Mesodermal cell (in vitro differentiated cells): ENCODE data around the gene CASQ2.

ENCODE experiments used
- H3K27ac ChIP-seq: 2 replicates; pipeline ENCODE4 v1.7.0; 2013; ENCODE audit warnings: mild to moderate bottlenecking, low read depth, low read length, moderate library complexity; ENCODE audit not compliant: severe bottlenecking
- H3K36me3 ChIP-seq: 2 replicates; pipeline ENCODE4 v1.7.1; 2013; ENCODE audit warnings: mild to moderate bottlenecking, low read length, moderate library complexity; ENCODE audit not compliant: control insufficient read depth, insufficient read depth
- H3K4me1 ChIP-seq: one replicate; pipeline ENCODE4 v1.7.1; 2013; ENCODE audit warnings: mild to moderate bottlenecking, low read length; ENCODE audit not compliant: insufficient read depth, control insufficient read depth, poor library complexity, severe bottlenecking
- H3K4me3 ChIP-seq: 2 replicates; pipeline ENCODE4 v1.7.0; 2013; ENCODE audit warnings: low read length, control low read depth, mild to moderate bottlenecking; ENCODE audit not compliant: insufficient read depth, poor library complexity, severe bottlenecking; ENCODE audit errors: extremely low read depth
- H3K9me3 ChIP-seq: 2 replicates; pipeline ENCODE4 v1.7.1; 2013; ENCODE audit warnings: mild to moderate bottlenecking, low read length, moderate library complexity; ENCODE audit not compliant: control insufficient read depth
- WGBS, 2 experiments: methylation state at CpG; one replicate each; pipeline ENCODE4 v1.1.5; 2013; ENCODE audit warnings: missing lambda C conversion rate in 2 of 2; ENCODE audit not compliant: insufficient coverage in 2 of 2; 5-methylcytosine and 5-hydroxymethylcytosine counted together

Gene CASQ2

DNA sequence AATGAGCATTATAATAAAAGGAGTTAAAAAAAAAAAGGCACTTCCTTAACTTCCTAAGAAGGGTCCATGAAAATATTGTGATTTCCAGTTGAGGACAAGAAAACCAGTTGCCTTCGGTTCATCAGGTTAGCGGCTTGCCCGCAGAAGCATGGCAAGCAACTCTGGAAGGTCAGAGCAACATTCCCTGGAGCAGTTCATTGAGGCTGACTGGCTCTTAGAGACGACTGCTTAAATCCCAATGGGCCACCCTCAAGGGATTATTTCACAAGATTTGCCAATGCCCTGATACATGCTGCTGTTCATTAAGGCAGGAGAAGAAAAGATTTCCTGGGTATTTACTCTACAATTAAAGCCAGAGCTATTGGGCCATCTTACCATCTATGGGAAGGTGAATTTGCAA, 29.0 kb upstream of the CASQ2 start:
- Histone ChIP-seq H3K36me3 (no peaks in the 10 kb centered on the region), H3K4me1 (no peaks in the 10 kb centered on the region), H3K27ac (no peak overlapping the region), H3K9me3 (no peaks in the 10 kb centered on the region), H3K4me3 (no peak overlapping the region)
- 87 to 88% methylated on average over 4 of the region's 4 CpGs for WGBS, 2 experiments

DNA sequence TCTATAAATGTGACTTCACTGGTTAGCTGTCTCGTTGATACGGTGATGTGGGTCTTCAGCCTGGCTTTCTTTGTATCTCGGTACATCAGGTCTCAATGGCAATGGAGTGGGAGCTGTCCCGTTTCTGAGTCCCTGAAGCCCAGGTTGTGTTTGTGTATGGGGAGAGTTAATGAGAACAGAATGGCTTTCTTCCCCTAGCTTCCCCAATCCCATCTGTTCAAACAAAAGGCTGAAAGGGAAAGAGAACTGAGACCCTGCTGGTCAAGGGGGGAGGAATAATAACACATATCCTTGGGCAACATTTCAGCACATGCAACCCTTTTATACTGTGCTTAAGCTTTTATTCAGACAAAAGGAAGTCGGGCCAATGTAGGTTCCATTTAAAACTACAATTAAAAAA, 28.4 kb upstream of the CASQ2 start:
- Histone ChIP-seq H3K36me3 (no peaks in the 10 kb centered on the region), H3K27ac (no peak overlapping the region), H3K4me1 (no peaks in the 10 kb centered on the region), H3K9me3 (no peaks in the 10 kb centered on the region), H3K4me3 (no peak overlapping the region)
- 56 to 100% methylated on average over 1 to 3 of the region's 5 CpGs for WGBS, 2 experiments

- 60 to 100% methylated on average over 1 to 3 of the region's 6 CpGs for WGBS, 2 experiments
- peaks cover under 1% of the 10 kb centered on the region for H3K4me1 ChIP-seq
- no peaks in the 10 kb centered on the region for H3K9me3 ChIP-seq
- H3K4me3 ChIP-seq, result no peak overlapping the region
- no peak overlapping the region for H3K27ac ChIP-seq
- no peaks in the 10 kb centered on the region for H3K36me3 ChIP-seq
Measured at GRCh38 chr1:115796036-115796435, 27.5 kb upstream of the CASQ2 start.

DNA sequence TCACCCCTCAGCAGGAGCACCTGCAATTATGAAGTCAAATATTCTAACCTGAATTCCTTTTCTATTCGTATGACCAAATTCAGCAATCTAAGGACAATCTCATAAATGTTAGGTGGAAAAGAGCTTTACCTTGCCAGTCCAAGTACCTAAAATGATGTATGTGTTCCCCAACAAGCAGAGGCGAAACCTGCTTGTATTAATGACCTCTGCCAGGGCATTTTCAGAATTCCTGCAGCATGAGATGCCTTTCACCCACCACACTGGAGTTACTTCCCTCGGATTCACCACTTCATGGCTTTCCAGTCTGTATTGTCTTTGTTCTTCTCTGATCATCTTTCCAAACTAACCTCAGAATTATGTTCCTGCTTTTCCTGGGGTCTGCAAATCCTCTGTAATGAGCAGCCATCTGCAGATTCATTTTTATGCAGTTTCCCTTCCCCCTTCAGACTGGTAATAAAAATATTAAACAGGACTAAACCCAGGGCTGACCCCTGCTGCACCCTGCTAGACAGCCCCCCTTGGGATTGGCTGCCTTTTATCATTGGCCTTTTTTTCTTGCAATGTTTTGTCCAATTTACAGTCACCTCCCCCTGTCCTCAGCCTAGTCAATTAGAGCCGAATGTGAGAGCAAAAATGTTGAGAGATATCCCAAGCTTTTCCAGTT, 26.6 kb upstream of the CASQ2 start:
- H3K4me1 ChIP-seq, result peaks cover 8% of the 10 kb centered on the region
- H3K4me3 ChIP-seq, result no peak overlapping the region
- no peaks in the 10 kb centered on the region for H3K9me3 ChIP-seq
- WGBS, 2 experiments, result 71 to 72% methylated on average over 2 to 3 of the region's 4 CpGs
- H3K36me3 ChIP-seq, result no peaks in the 10 kb centered on the region
- no peak overlapping the region for H3K27ac ChIP-seq

DNA sequence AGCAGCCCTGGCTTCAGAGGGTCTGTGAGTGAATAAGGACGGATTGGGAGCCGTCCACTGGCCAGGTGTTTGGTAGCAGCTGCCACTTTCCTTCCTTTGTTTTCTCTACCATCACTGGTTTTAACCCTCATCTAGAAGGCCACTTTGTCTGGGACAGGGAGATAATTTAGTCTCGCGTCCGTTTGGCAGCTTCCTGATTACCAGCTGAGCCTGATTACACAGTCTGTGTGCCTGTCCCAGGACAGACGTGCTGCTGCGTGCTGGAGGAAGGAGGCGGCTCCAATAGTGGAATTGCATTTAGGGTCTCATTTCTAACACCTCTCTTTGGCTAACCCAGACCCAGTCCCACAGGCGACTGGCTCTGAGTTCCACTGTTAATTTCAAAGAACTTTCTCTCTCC, 24.6 kb upstream of the CASQ2 start:
- WGBS, 2 experiments, result 79 to 100% methylated on average over 6 of the region's 9 CpGs
- H3K4me1 ChIP-seq, result peaks cover 8% of the 10 kb centered on the region
- H3K36me3 ChIP-seq, result no peaks in the 10 kb centered on the region
- H3K9me3 ChIP-seq, result no peaks in the 10 kb centered on the region
- H3K27ac ChIP-seq, result no peak overlapping the region
- no peak overlapping the region for H3K4me3 ChIP-seq

- 84% methylated on average over 2 of the region's 3 CpGs; no CpG with 5 or more reads in 1 of the 2 experiments for WGBS, 2 experiments
- no peaks in the 10 kb centered on the region for H3K36me3 ChIP-seq
- H3K4me1 ChIP-seq, result peaks cover 8% of the 10 kb centered on the region
- no peaks in the 10 kb centered on the region for H3K9me3 ChIP-seq
- H3K4me3 ChIP-seq, result no peak overlapping the region
- H3K27ac ChIP-seq, result no peak overlapping the region
Measured at GRCh38 chr1:115791816-115792215, 23.3 kb upstream of the CASQ2 start.

GRCh38 chr1:115790846-115791245, 22.3 kb upstream of the CASQ2 start:
- Histone ChIP-seq H3K36me3 (no peaks in the 10 kb centered on the region), H3K4me1 (peaks cover 8% of the 10 kb centered on the region), H3K9me3 (no peaks in the 10 kb centered on the region), H3K27ac (no peak overlapping the region), H3K4me3 (no peak overlapping the region)
- 84 to 92% methylated on average over 3 to 6 of the region's 6 CpGs for WGBS, 2 experiments

DNA sequence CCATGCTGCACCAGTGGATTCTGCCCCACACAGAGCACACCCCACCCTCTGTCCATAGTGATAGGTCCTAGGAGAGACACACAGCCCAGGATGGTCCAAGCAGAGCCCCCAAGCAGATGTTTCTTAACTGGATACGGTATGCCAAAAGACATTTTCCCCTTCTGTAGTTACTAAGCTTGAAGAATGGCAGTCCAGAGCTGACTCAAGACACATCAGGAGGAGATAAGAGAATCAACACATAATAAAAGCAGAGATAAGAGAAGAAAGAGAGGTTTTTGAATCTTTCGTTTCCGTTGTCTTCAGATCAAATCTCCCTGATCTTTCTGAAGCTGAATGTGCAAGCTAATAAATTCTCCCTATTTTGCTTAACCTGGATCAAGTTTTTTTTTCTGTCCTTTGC, 21.8 kb upstream of the CASQ2 start:
- no peak overlapping the region for H3K4me3 ChIP-seq
- no peaks in the 10 kb centered on the region for H3K36me3 ChIP-seq
- WGBS, 2 experiments, result 60 to 75% methylated on average over 1 to 3 of the region's 3 CpGs
- peaks cover 8% of the 10 kb centered on the region for H3K4me1 ChIP-seq
- H3K27ac ChIP-seq, result no peak overlapping the region
- H3K9me3 ChIP-seq, result no peaks in the 10 kb centered on the region

DNA sequence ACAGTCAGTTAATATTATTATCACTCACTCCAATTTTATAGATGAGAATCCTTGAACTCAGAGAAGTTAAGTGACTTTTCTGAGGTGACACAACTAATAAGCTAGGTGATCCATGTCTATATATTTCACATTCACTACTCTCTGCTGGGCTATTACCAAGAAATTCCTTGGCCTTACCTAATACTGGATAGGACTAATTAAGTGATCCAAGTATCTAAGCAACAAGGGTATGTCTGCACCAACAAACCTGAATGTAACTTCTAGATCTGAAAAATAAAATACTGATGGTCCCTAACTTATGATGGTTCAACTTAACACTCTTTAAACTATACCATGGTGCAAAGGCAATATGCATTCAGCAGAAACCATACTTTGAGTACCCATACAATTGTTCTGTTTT, 14.8 kb upstream of the CASQ2 start:
- no peaks in the 10 kb centered on the region for H3K36me3 ChIP-seq
- peaks cover 28% of the 10 kb centered on the region for H3K4me1 ChIP-seq
- no peaks in the 10 kb centered on the region for H3K9me3 ChIP-seq
- no peak overlapping the region for H3K4me3 ChIP-seq
- peak overlapping the region; percentile 96 for H3K27ac ChIP-seq

- peak overlapping the region; percentile 96 for H3K27ac ChIP-seq
- WGBS, 2 experiments, result 100% methylated on average over 1 of the region's 1 CpG; no CpG with 5 or more reads in 1 of the 2 experiments
Measured at GRCh38 chr1:115782571-115783281, 14.2 kb upstream of the CASQ2 start.

GRCh38 chr1:115781851-115782250, 13.3 kb upstream of the CASQ2 start:
- Histone ChIP-seq H3K36me3 (no peaks in the 10 kb centered on the region), H3K4me1 (peaks cover 28% of the 10 kb centered on the region), H3K9me3 (no peaks in the 10 kb centered on the region), H3K27ac (peak overlapping the region; percentile 96), H3K4me3 (no peak overlapping the region)
- 86 to 93% methylated on average over 1 to 3 of the region's 3 CpGs for WGBS, 2 experiments

More at GRCh38 chr1:115782571-115783281, 14.2 kb upstream of the CASQ2 start:
- peaks cover 28% of the 10 kb centered on the region for H3K4me1 ChIP-seq
- no peak overlapping the region for H3K4me3 ChIP-seq
- no peaks in the 10 kb centered on the region for H3K36me3 ChIP-seq
- no peaks in the 10 kb centered on the region for H3K9me3 ChIP-seq
